ENCODE data around the gene CFAP99.
"Not testable (repeated sequence)": the region's sequence is repeated elsewhere in the genome, so short reads cannot be mapped to it uniquely, and the experiment has no call there.

CFAP99 gene

GRCh38 chr4:2378401-2378800 is 40.4 kb upstream of the CFAP99 start:
- Histone ChIP-seq H3K4me2 (ENCODE audit: insufficient read depth, low read length) (no peak overlapping the region), H3K36me3 (ENCODE audit: insufficient read depth, low read length) (no peaks in the 10 kb centered on the region), H3K9me3 (ENCODE audit: insufficient read depth, low read length, severe bottlenecking) (peaks cover 4% of the 10 kb centered on the region), H3K4me1 (ENCODE audit: insufficient read depth, low read length) (no peaks in the 10 kb centered on the region), H3K9ac (ENCODE audit: low read depth, low read length) (no peak overlapping the region), H2AFZ (ENCODE audit: low read depth, low read length) (no peak overlapping the region), H3K27me3 (ENCODE audit: insufficient read depth, low read length, poor library complexity) (peaks cover 14% of the 10 kb centered on the region), H3K4me3 (ENCODE audit: low read depth in 1 of 2, low read length in 2 of 2) (no peak overlapping the region), H3K27ac (ENCODE audit: low read length) (no peak overlapping the region), H3K79me2 (ENCODE audit: insufficient read depth, low read length) (no peaks in the 10 kb centered on the region), H4K20me1 (ENCODE audit: insufficient read depth, low read length) (no peaks in the 10 kb centered on the region)
- TF ChIP-seq EZH2 (IDR thresholded peaks at IDR 0.05; ENCODE audit: borderline replicate concordance, low read depth, low read length, severe bottlenecking) = no peak
- TF ChIP-seq CTCF (IDR thresholded peaks at IDR 0.05; ENCODE audit: borderline replicate concordance, extremely low read depth, low read length, poor library complexity, severe bottlenecking) = no peak
- ATAC-seq (ENCODE audit: insufficient read depth, low read depth) (no peak), DNase-seq (no peak)

GRCh38 chr4:2378898-2379297 is 39.9 kb upstream of the CFAP99 start:
- no peak overlapping the region for H3K9ac ChIP-seq (ENCODE audit: low read depth, low read length)
- H3K4me3 ChIP-seq (ENCODE audit: low read depth in 1 of 2, low read length in 2 of 2) = no peak overlapping the region
- ATAC-seq (ENCODE audit: insufficient read depth, low read depth) (no peak), DNase-seq (no peak)
- H3K4me2 ChIP-seq (ENCODE audit: insufficient read depth, low read length) = no peak overlapping the region
- no peak overlapping the region for H2AFZ ChIP-seq (ENCODE audit: low read depth, low read length)
- peaks cover 18% of the 10 kb centered on the region for H3K27me3 ChIP-seq (ENCODE audit: insufficient read depth, low read length, poor library complexity)
- no peaks in the 10 kb centered on the region for H4K20me1 ChIP-seq (ENCODE audit: insufficient read depth, low read length)
- H3K4me1 ChIP-seq (ENCODE audit: insufficient read depth, low read length) = no peaks in the 10 kb centered on the region
- H3K36me3 ChIP-seq (ENCODE audit: insufficient read depth, low read length) = no peaks in the 10 kb centered on the region
- TF ChIP-seq EZH2 (IDR thresholded peaks at IDR 0.05; ENCODE audit: borderline replicate concordance, low read depth, low read length, severe bottlenecking) = no peak
- TF ChIP-seq CTCF (IDR thresholded peaks at IDR 0.05; ENCODE audit: borderline replicate concordance, extremely low read depth, low read length, poor library complexity, severe bottlenecking) = no peak
- no peaks in the 10 kb centered on the region for H3K79me2 ChIP-seq (ENCODE audit: insufficient read depth, low read length)
- no peak overlapping the region for H3K27ac ChIP-seq (ENCODE audit: low read length)
- peaks cover under 1% of the 10 kb centered on the region for H3K9me3 ChIP-seq (ENCODE audit: insufficient read depth, low read length, severe bottlenecking)

- not testable (repeated sequence) for H3K36me3 ChIP-seq (ENCODE audit: insufficient read depth, low read length); DNase-seq; H4K20me1 ChIP-seq (ENCODE audit: insufficient read depth, low read length); H2AFZ ChIP-seq (ENCODE audit: low read depth, low read length); H3K4me2 ChIP-seq (ENCODE audit: insufficient read depth, low read length); H3K9ac ChIP-seq (ENCODE audit: low read depth, low read length); H3K79me2 ChIP-seq (ENCODE audit: insufficient read depth, low read length); H3K9me3 ChIP-seq (ENCODE audit: insufficient read depth, low read length, severe bottlenecking); H3K4me3 ChIP-seq (ENCODE audit: low read depth in 1 of 2, low read length in 2 of 2); H3K27ac ChIP-seq (ENCODE audit: low read length); ATAC-seq (ENCODE audit: insufficient read depth, low read depth); H3K4me1 ChIP-seq (ENCODE audit: insufficient read depth, low read length)
- peaks cover 31% of the 10 kb centered on the region for H3K27me3 ChIP-seq (ENCODE audit: insufficient read depth, low read length, poor library complexity)
These were observed 38.2 kb upstream of the CFAP99 start for GRCh38 chr4:2380589-2380988.

- not testable (repeated sequence) for H3K36me3 ChIP-seq (ENCODE audit: insufficient read depth, low read length); ATAC-seq (ENCODE audit: insufficient read depth, low read depth); H3K27ac ChIP-seq (ENCODE audit: low read length); H3K4me1 ChIP-seq (ENCODE audit: insufficient read depth, low read length); H3K9ac ChIP-seq (ENCODE audit: low read depth, low read length); H3K9me3 ChIP-seq (ENCODE audit: insufficient read depth, low read length, severe bottlenecking); H4K20me1 ChIP-seq (ENCODE audit: insufficient read depth, low read length); DNase-seq; H3K79me2 ChIP-seq (ENCODE audit: insufficient read depth, low read length); H2AFZ ChIP-seq (ENCODE audit: low read depth, low read length); H3K4me3 ChIP-seq (ENCODE audit: low read depth in 1 of 2, low read length in 2 of 2); H3K4me2 ChIP-seq (ENCODE audit: insufficient read depth, low read length)
- peaks cover 37% of the 10 kb centered on the region for H3K27me3 ChIP-seq (ENCODE audit: insufficient read depth, low read length, poor library complexity)
These were observed 36.0 kb upstream of the CFAP99 start for GRCh38 chr4:2382769-2383202.

- not testable (repeated sequence) for H3K36me3 ChIP-seq (ENCODE audit: insufficient read depth, low read length); H3K79me2 ChIP-seq (ENCODE audit: insufficient read depth, low read length)
These were observed 35.5 kb upstream of the CFAP99 start for GRCh38 chr4:2383220-2383631.

More at GRCh38 chr4:2383220-2383631, 35.5 kb upstream of the CFAP99 start:
- not testable (repeated sequence) for H3K4me3 ChIP-seq (ENCODE audit: low read depth in 1 of 2, low read length in 2 of 2); ATAC-seq (ENCODE audit: insufficient read depth, low read depth); H4K20me1 ChIP-seq (ENCODE audit: insufficient read depth, low read length); H3K9ac ChIP-seq (ENCODE audit: low read depth, low read length); H3K4me2 ChIP-seq (ENCODE audit: insufficient read depth, low read length); H3K9me3 ChIP-seq (ENCODE audit: insufficient read depth, low read length, severe bottlenecking); H3K27ac ChIP-seq (ENCODE audit: low read length); H2AFZ ChIP-seq (ENCODE audit: low read depth, low read length); H3K4me1 ChIP-seq (ENCODE audit: insufficient read depth, low read length); DNase-seq
- peaks cover 42% of the 10 kb centered on the region for H3K27me3 ChIP-seq (ENCODE audit: insufficient read depth, low read length, poor library complexity)
